Smooth muscle cell (in vitro differentiated cells): ENCODE data around the gene CBX1. TPM values are rescaled to one million over a fixed set of nuclear protein-coding genes. Genes with fewer than 3 reads are reported as not detected.
A peak's percentile ranks its signal among the peaks of the same experiment; 100 is the strongest.
"Not testable (repeated sequence)": the region's sequence is repeated elsewhere in the genome, so short reads cannot be mapped to it uniquely, and the experiment has no call there.

ENCODE experiments used
- DNase-seq: peaks from one replicate; lab custom pipeline; 2025; ENCODE audit not compliant: unreplicated experiment; lab: John Stamatoyannopoulos, UW
- H2AFZ ChIP-seq: fragments of 200-600 bp; sonication (generic); 2 replicates; pipeline ENCODE4 v1.6.0; 2016; ENCODE audit warnings: antibody characterized with exemption, low read depth, mild to moderate bottlenecking
- H3F3A ChIP-seq: fragments of 200-600 bp; sonication (generic); 2 replicates; pipeline ENCODE4 v1.6.0; 2017; ENCODE audit warnings: antibody characterized with exemption, low read depth
- H3K27ac ChIP-seq: fragments of 200-600 bp; sonication (generic); 2 replicates; pipeline ENCODE4 v1.5.1; 2016; ENCODE audit warnings: low read depth, mild to moderate bottlenecking
- H3K27me3 ChIP-seq: fragments of 200-600 bp; sonication (generic); 2 replicates; pipeline ENCODE4 v1.6.1; 2016; ENCODE audit warnings: low read depth, mild to moderate bottlenecking
- H3K36me3 ChIP-seq: fragments of 200-600 bp; sonication (generic); 2 replicates; pipeline ENCODE4 v1.5.1; 2016; ENCODE audit warnings: low read depth
- H3K4me1 ChIP-seq: fragments of 200-600 bp; sonication (generic); 2 replicates; pipeline ENCODE4 v1.5.1; 2016; ENCODE audit warnings: low read depth
- H3K4me2 ChIP-seq: fragments of 200-600 bp; sonication (generic); 2 replicates; pipeline ENCODE4 v1.6.0; 2016; ENCODE audit warnings: mild to moderate bottlenecking
- H3K4me3 ChIP-seq: fragments of 200-600 bp; sonication (generic); 2 replicates; pipeline ENCODE4 v1.5.1; 2016; ENCODE audit warnings: mild to moderate bottlenecking
- H3K79me2 ChIP-seq: fragments of 200-600 bp; sonication (generic); 2 replicates; pipeline ENCODE4 v1.6.0; 2016; ENCODE audit warnings: low read depth, mild to moderate bottlenecking
- H3K9ac ChIP-seq: fragments of 200-600 bp; sonication (generic); 2 replicates; pipeline ENCODE4 v1.6.0; 2016; ENCODE audit warnings: low read depth
- H3K9me3 ChIP-seq: fragments of 200-600 bp; sonication (generic); replicated peaks from 2 replicates; pipeline ENCODE4 v1.5.1; 2016; ENCODE audit warnings: low read depth
- H4K20me1 ChIP-seq: fragments of 200-600 bp; sonication (generic); 2 replicates; pipeline ENCODE4 v1.6.0; 2016; ENCODE audit warnings: low read depth
- WGBS: methylation state at CpG from one replicate; pipeline ENCODE4 v1.1.7; 2016; ENCODE audit warnings: low lambda C conversion rate; 5-methylcytosine and 5-hydroxymethylcytosine counted together
- polyA plus RNA-seq: library from polyadenylated mRNA; unstranded; fragments of >200 nt; fragmentation: Nextera tagmentation; extraction: Ambion mirVana; gene quantifications from 2 replicates; pipeline ENCODE4 v1.2.1, GENCODE V29; 2016
- total RNA-seq: library from RNA; depleted of rRNA; stranded (reverse); fragments of >200 nt; gene quantifications from 2 replicates; pipeline ENCODE4 v1.2.3, GENCODE V29; 2014
- TF ChIP-seq, protein P1 (sequence below): fragments of 200-600 bp; sonication (generic); IDR thresholded peaks from 2 replicates; pipeline ENCODE4 v1.5.1; 2017; ENCODE audit warnings: borderline replicate concordance, mild to moderate bottlenecking, antibody characterized with exemption; ENCODE audit not compliant: insufficient read depth, poor library complexity, severe bottlenecking

The CBX1 gene
- total and polyA plus RNA-seq, 2 experiments from 2014 or later, result 32.7 to 63.4 TPM

DNA sequence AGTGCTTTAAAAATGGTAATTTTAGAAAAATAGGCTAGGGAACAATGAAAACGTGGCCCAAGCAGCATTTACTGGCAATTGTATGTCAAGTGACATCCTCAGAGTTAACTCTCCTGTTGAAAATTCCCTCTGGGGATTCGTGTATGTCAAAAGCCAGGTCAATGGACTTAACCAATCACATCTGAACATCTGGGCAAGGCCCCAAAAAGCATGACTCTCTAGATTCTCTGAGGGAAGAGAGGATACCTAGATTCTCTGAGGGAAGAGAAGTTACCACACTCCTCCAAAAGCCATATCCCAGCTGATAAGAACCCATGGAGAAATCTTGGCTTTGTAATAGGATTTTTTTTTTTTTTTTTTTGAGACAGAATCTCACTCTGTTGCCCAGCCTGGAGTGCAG, 29.6 kb downstream of the CBX1 start:
- peaks cover 10% of the 10 kb centered on the region for H3K79me2 ChIP-seq
- peaks cover 2% of the 10 kb centered on the region for H3K36me3 ChIP-seq
- DNase-seq, result no peak
- 90% methylated on average over 2 of the region's 2 CpGs for WGBS
- H3K4me3 ChIP-seq, result no peak overlapping the region
- no peak overlapping the region for H3K4me2 ChIP-seq
- TF ChIP-seq, protein P1, sequence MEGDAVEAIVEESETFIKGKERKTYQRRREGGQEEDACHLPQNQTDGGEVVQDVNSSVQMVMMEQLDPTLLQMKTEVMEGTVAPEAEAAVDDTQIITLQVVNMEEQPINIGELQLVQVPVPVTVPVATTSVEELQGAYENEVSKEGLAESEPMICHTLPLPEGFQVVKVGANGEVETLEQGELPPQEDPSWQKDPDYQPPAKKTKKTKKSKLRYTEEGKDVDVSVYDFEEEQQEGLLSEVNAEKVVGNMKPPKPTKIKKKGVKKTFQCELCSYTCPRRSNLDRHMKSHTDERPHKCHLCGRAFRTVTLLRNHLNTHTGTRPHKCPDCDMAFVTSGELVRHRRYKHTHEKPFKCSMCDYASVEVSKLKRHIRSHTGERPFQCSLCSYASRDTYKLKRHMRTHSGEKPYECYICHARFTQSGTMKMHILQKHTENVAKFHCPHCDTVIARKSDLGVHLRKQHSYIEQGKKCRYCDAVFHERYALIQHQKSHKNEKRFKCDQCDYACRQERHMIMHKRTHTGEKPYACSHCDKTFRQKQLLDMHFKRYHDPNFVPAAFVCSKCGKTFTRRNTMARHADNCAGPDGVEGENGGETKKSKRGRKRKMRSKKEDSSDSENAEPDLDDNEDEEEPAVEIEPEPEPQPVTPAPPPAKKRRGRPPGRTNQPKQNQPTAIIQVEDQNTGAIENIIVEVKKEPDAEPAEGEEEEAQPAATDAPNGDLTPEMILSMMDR, result no peak
- H3K27me3 ChIP-seq, result no peaks in the 10 kb centered on the region
- no peak overlapping the region for H3K9ac ChIP-seq
- H3K4me1 ChIP-seq, result no peaks in the 10 kb centered on the region
- peaks cover 33% of the 10 kb centered on the region for H3F3A ChIP-seq
- no peak overlapping the region for H2AFZ ChIP-seq
- no peak overlapping the region for H3K27ac ChIP-seq
- H4K20me1 ChIP-seq, result peaks cover 5% of the 10 kb centered on the region
- no peaks in the 10 kb centered on the region for H3K9me3 ChIP-seq

DNA sequence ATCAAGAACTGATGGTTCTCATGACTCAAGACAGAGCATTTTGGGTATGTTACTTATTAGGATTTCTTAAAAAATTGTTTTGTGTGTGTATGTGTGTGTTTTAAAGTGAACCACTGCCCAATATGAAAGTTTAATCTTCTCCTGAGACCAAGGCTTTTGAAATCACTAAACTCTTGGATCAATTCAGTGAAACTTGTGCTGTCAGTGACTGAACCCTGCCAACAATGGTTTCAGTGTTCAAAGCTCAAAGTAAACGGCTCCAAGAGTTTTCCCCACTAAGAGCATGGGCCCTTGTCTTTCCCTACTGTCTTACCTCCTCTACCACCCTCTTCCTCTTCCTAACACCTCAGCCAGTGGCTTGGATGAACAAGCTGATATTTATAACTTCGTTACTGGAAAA, 31.1 kb downstream of the CBX1 start:
- DNase-seq, result no peak
- Histone ChIP-seq H4K20me1 (peaks cover under 1% of the 10 kb centered on the region), H3K9me3 (no peaks in the 10 kb centered on the region), H3K9ac (no peak overlapping the region), H3K4me1 (no peaks in the 10 kb centered on the region), H3K27ac (no peak overlapping the region), H3K4me3 (no peak overlapping the region), H3K36me3 (peaks cover 2% of the 10 kb centered on the region), H3K79me2 (peaks cover 6% of the 10 kb centered on the region), H3F3A (peaks cover 21% of the 10 kb centered on the region), H2AFZ (no peak overlapping the region), H3K27me3 (no peaks in the 10 kb centered on the region), H3K4me2 (no peak overlapping the region)
- WGBS, result 89% methylated on average over 2 of the region's 2 CpGs
- TF ChIP-seq, protein P1, result no peak

DNA sequence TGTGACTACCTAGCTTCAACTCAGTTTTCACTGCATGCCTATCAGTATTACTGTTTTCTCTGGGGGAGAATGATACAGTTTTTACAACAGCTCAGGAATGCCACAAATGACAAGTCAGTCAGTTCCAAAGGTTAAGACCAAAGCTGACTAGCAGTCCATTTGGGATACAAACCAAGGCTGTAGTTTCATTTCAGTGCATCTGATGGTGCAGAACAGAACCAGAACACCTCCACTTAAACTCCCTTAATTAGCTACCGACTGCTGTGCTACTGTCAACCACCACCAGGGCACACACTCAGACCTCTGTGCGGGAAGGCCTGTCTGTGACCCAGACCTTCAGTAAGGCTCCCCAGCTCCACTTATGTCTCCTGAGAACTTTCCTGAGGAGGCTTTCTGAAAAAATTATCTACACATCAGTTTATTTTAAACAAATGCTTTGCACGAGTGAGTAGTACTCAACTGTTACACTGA, 32.8 kb downstream of the CBX1 start:
- Histone ChIP-seq H3K36me3 (peaks cover 2% of the 10 kb centered on the region), H3K9ac (no peak overlapping the region), H2AFZ (no peak overlapping the region), H3K4me2 (no peak overlapping the region), H3K9me3 (no peaks in the 10 kb centered on the region), H3K27me3 (no peaks in the 10 kb centered on the region), H3K4me3 (no peak overlapping the region), H3K4me1 (no peaks in the 10 kb centered on the region), H3F3A (peaks cover 28% of the 10 kb centered on the region), H4K20me1 (peaks cover 13% of the 10 kb centered on the region), H3K27ac (peak overlapping the region; percentile 7), H3K79me2 (peaks cover 6% of the 10 kb centered on the region)
- TF ChIP-seq, protein P1, result peak; percentile 47
- WGBS, result 72% methylated on average over 3 of the region's 3 CpGs
- no peak for DNase-seq

DNA sequence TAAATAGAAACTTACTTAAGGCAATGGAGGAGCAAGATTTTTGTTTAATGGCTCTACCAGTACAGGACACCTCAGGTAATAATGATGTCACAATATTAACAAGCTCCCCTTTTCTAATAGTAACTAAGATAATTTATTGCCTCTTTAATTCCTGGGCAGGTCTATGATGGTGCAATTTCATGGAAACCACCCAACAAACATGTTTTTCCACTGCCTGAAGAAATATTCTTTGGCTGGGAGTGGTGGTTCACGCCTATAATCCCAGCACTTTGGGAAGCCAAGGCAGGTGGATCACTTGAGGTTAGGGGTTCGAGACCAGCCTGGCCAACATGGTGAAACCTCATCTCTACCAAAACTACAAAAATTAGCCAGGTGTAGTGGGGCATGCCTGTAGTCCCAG, 33.5 kb downstream of the CBX1 start:
- Histone ChIP-seq H3K27ac (peak overlapping the region; percentile 7), H3F3A (peaks cover 33% of the 10 kb centered on the region), H4K20me1 (peaks cover 13% of the 10 kb centered on the region)
- not testable (repeated sequence) for H3K4me3 ChIP-seq, H3K4me2 ChIP-seq, H3K9me3 ChIP-seq, H3K4me1 ChIP-seq, H3K27me3 ChIP-seq, DNase-seq, H3K9ac ChIP-seq, H3K36me3 ChIP-seq, H2AFZ ChIP-seq, H3K79me2 ChIP-seq
- 90% methylated on average over 2 of the region's 2 CpGs for WGBS
